Pons (tissue), 1 donor: ENCODE measurements around the gene PGM3.

Experiments used
- DNase-seq: peaks from one replicate; pipeline ENCODE4 v3.0.0-alpha.2; 2016; ENCODE audit warnings: low spot score

Gene PGM3

GRCh38 chr6:83183082-83183828 lies 9.8 kb downstream of the PGM3 start:
- DNase-seq = no peak

- peak; percentile 27 for DNase-seq
These were observed 11.0 kb downstream of the PGM3 start for GRCh38 chr6:83182114-83182513.

GRCh38 chr6:83180426-83180950 lies 12.6 kb downstream of the PGM3 start:
- no peak for DNase-seq

DNA sequence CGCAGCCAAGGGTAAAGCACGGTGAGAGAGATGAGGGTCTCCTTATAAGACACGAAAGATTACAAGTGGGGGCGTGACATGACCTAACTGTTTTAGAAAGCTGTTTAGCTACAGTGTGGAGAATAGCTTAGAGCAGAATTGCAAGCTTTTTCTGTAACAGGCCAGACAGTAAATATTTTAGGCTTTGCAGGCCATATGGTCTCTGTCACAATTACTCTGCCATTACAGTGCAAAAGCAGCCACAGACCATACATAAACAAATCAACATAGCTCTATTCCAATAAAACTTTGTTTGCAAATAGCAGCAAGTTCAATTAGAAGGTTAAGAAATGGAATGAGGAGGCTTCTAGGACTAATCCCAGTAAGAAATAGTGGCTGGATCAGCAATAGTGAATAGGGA lies 16.8 kb downstream of the PGM3 start:
- DNase-seq = no peak

GRCh38 chr6:83169511-83169910 lies 23.6 kb downstream of the PGM3 start:
- DNase-seq = peak; percentile 46

GRCh38 chr6:83169106-83169505 lies 24.0 kb downstream of the PGM3 start:
- DNase-seq = no peak

DNA sequence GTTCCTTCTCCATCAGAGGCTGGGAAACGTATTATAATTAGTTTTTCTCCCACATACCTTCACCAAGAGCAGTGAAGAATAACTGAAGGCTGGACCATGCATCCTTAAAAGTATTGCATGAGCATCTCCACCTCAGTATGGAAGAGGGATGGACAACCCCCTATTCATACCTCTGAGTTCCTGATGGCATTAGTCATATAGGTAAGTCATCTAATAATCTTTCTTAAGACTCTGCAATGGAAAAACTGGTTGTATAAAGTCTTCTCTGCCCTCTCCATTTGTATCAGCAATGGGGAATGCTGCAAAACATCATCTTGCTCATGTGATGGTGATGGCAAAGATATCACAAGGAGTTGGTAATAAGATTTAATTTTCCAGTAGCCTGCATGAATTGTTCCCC lies 24.5 kb downstream of the PGM3 start:
- DNase-seq = no peak

DNA sequence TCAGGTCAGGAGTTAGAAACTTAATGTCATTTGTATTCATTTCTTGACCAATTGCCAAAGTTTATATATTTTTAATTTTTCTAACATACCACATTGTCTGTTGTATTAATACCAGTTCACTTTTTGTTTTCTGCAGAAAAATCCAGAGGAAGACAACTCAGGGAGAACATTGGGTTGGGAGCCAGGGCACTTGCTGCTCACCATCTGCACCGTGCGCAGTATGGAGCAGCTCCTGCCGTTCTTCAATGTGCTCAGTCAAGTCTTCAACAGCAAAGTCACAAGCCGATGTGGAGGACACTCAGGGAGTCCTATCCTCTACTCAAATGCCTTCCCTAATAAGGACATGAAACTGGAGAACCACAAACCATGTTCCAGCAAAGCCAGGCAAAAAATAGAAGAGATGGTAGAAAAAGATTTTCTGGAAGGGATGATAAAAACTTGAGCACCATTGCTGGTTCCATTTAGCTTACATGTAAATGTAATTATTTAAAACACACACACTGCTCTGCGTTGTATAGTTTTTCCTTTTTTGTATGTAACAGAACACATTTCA lies 25.3 kb downstream of the PGM3 start:
- peak; percentile 34 for DNase-seq

DNA sequence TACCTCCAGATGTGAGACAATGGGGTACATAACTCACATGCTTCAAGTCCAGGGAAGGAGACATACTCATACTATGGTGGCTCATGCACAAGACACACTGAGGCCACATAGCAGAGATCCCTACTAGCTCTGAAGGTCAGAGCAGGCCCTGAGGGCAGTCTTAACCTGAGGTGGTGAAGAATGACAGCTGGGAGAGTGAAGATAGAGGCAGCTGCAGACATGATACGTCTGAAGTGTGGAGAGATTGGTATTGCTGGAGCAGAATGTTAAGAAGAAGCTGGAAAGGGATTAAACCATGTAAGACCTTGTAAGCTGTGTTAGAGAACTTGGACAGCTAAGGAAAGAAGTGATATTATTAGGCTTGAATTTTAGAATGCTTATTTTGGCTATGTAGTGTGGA lies 32.9 kb downstream of the PGM3 start:
- no peak for DNase-seq

DNA sequence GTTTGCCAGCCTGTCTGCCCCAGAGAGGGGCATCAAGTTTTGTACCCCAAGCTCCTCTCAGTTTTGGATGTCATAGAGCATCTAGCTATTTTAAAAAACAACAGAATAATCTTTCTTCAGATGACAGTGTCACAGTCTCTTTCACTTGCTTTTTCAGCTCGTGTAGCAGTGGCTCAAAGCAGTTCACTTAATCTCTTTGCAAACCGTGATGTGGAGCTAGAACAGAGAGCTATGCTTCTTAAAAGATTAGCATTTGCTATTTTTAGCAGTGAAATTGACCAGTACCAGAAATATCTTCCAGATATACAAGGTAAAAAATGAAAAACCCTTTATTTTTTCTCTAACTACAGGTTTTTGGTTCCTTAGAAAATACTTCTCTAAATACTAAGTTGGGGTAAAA lies 37.3 kb downstream of the PGM3 start:
- no peak for DNase-seq

DNA sequence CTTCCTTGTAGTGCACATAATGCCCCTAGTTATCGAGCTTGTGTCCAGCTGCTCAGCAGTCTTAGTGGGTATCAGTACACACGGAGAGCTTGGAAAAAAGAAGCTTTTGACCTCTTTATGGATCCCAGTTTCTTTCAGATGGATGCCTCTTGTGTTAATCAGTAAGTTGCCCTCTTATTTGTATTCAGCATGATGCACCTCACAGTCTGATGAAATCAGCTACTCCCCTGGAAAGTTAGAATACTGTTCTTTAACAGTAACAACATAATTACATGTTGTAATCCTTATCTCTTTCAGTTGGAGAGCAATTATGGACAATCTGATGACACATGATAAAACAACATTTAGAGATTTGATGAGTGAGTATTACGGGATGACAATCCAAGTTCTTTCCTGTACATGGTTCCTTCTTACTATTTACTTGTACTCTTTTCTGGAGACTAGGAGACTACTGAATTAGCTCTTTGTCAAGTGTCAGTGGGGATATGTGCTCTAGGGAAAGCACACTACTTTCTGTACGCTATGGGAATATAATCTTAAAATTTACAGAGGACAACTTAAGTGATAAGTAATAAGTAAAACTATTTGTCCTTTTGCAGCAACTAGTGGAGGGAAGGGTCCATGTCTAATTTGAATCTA lies 39.1 kb downstream of the PGM3 start:
- peak; percentile 26 for DNase-seq

- DNase-seq = no peak
These were observed 40.2 kb downstream of the PGM3 start for GRCh38 chr6:83152913-83153312.

DNA sequence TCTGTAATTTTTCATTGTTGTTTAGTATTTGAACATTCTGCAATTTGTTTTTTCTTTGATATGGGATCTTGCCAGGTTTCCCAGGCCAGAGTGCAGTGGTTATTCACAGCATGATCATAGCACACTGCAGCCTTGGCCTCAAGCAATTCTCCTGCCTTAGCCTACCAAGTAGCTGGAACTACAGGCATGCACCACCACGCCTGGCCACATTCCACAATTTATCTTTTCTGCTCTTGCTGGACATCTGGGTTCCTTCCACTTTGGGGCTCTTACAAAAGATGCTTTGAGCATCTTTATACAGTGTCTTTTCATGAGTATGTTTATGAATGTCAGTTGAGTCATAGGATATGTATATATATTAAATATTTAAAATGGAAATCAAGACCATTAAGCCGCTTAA lies 42.0 kb downstream of the PGM3 start:
- DNase-seq = no peak

- DNase-seq = no peak
These were observed 54.3 kb downstream of the PGM3 start for GRCh38 chr6:83138758-83139157.

DNA sequence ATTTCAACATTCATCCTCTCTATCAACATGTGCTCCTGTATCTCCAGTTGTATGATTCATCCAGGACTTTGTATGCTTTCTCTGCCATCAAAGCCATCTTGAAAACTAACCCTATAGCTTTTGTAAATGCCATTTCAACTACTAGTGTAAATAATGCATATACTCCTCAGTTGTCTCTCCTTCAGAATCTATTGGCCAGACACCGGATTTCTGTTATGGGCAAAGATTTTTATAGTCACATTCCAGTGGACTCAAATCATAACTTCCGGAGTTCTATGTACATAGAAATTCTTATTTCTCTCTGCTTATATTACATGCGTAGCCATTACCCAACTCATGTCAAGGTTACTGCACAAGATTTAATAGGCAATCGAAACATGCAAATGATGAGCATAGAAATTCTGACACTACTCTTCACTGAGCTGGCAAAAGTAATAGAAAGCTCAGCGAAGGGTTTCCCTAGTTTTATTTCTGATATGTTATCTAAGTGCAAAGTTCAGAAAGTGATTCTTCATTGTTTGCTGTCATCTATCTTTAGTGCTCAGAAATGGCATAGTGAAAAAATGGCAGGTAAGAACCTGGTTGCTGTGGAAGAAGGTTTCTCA lies 54.8 kb downstream of the PGM3 start:
- no peak for DNase-seq

GRCh38 chr6:83132121-83132520 lies 60.9 kb downstream of the PGM3 start:
- no peak for DNase-seq

- DNase-seq = no peak
These were observed 65.1 kb downstream of the PGM3 start for GRCh38 chr6:83127976-83128375.

GRCh38 chr6:83127258-83127657 lies 65.8 kb downstream of the PGM3 start:
- no peak for DNase-seq

GRCh38 chr6:83126807-83127206 lies 66.3 kb downstream of the PGM3 start:
- DNase-seq = no peak

GRCh38 chr6:83126223-83126622 lies 66.8 kb downstream of the PGM3 start:
- no peak for DNase-seq

DNA sequence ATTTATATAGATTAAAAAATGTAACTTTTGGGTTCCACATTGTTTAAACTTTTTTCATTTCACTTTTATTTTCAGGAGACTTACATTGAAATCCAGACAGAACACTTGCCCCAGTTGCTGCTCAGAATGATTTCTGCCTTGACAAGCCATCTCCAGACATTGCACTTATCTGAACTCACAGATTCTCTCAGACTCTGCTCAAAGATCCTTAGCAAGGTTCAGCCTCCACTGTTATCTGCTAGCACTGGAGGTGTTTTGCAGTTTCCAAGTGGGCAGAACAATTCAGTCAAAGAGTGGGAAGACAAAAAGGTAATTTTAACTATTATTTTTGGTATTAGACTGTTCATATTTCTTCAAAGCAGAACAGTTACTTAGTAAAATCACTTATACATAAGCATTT lies 67.6 kb downstream of the PGM3 start:
- no peak for DNase-seq

DNA sequence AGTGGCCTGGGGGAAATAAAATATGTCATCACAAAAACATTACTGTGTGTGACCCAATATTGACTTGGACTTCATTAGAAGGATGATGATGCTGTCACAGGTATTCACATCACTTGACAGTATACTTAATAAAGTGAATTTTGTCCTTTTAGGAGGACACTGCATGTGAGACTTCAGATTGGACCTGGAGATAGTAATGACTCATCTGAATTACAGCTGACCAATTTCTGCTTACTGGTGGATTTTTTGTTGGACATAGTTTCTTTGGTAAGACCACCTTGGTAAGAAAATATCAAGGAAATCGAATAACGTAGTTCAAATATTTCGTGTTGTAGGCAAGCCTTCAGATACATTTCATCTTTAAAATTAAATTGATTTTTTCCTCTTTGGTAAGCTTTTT lies 68.5 kb downstream of the PGM3 start:
- DNase-seq = no peak

GRCh38 chr6:83119742-83120300 lies 73.2 kb downstream of the PGM3 start:
- DNase-seq = no peak
